Sigmoid colon (tissue), 7 donors: ENCODE measurements around the gene AP1S3. TPM values are rescaled to one million over a fixed set of nuclear protein-coding genes. Genes with fewer than 3 reads are reported as not detected.
"Not testable (repeated sequence)": the region's sequence is repeated elsewhere in the genome, so short reads cannot be mapped to it uniquely, and the experiment has no call there.

Experiments used
- DNase-seq: peaks from one replicate; pipeline ENCODE4 v3.0.0-alpha.2; 2019
- H3K27ac ChIP-seq, 4 donors: fragments of 200-600 bp; sonication (generic); one replicate each; pipeline ENCODE4 v1.5.1; 2016 to 2019; ENCODE audit warnings: mild to moderate bottlenecking in 1 of 4
- H3K27me3 ChIP-seq, 3 donors: fragments of 200-600 bp; sonication (generic); one replicate each; pipeline ENCODE4 v1.5.1; 2019; ENCODE audit warnings: mild to moderate bottlenecking in 1 of 3
- H3K36me3 ChIP-seq, 4 donors: fragments of 200-600 bp; sonication (generic); one replicate each; pipeline ENCODE4 v1.5.1; 2016 to 2019
- H3K4me1 ChIP-seq, 4 donors: fragments of 200-600 bp; sonication (generic); one replicate each; pipeline ENCODE4 v1.5.1; 2017 to 2019
- H3K4me3 ChIP-seq, 4 donors: fragments of 200-600 bp; sonication (generic); one replicate each; pipeline ENCODE4 v1.5.1; 2017 to 2019; ENCODE audit warnings: mild to moderate bottlenecking in 2 of 4, moderate library complexity in 1 of 4
- H3K9me3 ChIP-seq, 4 donors: fragments of 200-600 bp in 3 of 4; sonication (generic) in 3 of 4; one replicate each; pipeline versions ENCODE4 v1.5.1 to v1.6.1; 2013 to 2019
- EP300 ChIP-seq, 4 donors: sonication (generic); formaldehyde crosslinking; IDR thresholded peaks; one replicate each; pipeline ENCODE4 v1.6.1; 2017; ENCODE audit warnings: antibody characterized with exemption in 4 of 4
- POLR2A ChIP-seq, 2 donors: fragments of 450-650 bp; IDR thresholded peaks; one replicate each; pipeline ENCODE4 v1.6.1; 2016; ENCODE audit warnings: antibody characterized with exemption in 2 of 2, mild to moderate bottlenecking in 2 of 2, moderate library complexity in 2 of 2
- POLR2AphosphoS5 ChIP-seq, 4 donors: sonication (generic); formaldehyde crosslinking; IDR thresholded peaks; one replicate each; pipeline ENCODE4 v1.6.1; 2017; ENCODE audit warnings: antibody characterized with exemption in 4 of 4
- WGBS, 2 donors: extraction: QIAGEN DNeasy Blood & Tissue Kit; methylation state at CpG; one replicate each; pipeline ENCODE4 v1.1.7; 2013; 5-methylcytosine and 5-hydroxymethylcytosine counted together
- intact Hi-C: fragments of 100-400 bp; cut with DNase I; formaldehyde crosslinking; loops from one replicate; pipeline ENCODE4 v1.15.1; 2023
- polyA plus RNA-seq, 3 donors: library from polyadenylated mRNA; stranded (reverse); fragments of 200-250 nt; gene quantifications; one replicate each; pipeline ENCODE4 v1.2.3, GENCODE V29; 2013
- total RNA-seq, 4 donors: library from RNA; depleted of rRNA; stranded (reverse); fragments of >200 nt; gene quantifications; one replicate each; pipeline ENCODE4 v1.1.0, GENCODE V29; 2016
- TF ChIP-seq, protein P1 (sequence below), 4 experiments: fragments of 450-650 bp in 3 of 4; fragments of 200-600 bp in 1 of 4; IDR thresholded peaks; one replicate each; pipeline ENCODE4 v1.5.1; 2016 to 2019; ENCODE audit warnings: antibody characterized with exemption in 4 of 4, mild to moderate bottlenecking in 3 of 4, moderate library complexity in 2 of 4
- donor health status: healthy with polysubstance abuse.
- donor health status: Bipolar disorder and iron deficiency.
- donor health status: healthy.

AP1S3 gene
- total and polyA plus RNA-seq, 7 donors, result 0.14 to 7.2 (median 3.0) TPM; not detected in 2

DNA sequence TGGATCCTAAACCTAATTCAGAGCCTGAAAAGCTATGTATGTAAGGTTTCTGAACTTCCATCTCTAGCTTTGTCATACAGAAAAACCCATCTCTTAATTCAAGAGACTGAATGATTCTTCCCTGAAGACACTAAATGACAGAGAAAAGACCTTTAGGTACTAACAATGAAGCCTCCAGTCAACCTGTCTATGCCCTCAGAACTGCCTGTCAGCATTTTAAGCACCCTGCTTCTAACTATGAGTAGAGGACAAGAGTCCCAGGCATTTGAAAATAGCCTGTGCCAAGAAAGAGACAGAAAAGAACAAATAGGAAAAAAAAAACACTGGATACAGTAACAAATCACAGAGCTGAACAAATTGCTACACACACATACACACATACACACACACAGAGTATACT is 48.6 kb downstream of the AP1S3 start:
- H3K9me3 ChIP-seq, result peaks cover 0 to 2% (median 0%) of the 10 kb centered on the region in 4 donors
- intact Hi-C loops, result no loop called here
- no peaks in the 10 kb centered on the region for H3K4me1 ChIP-seq
- H3K4me3 ChIP-seq, result no peak overlapping the region
- H3K27me3 ChIP-seq, result no peaks in the 10 kb centered on the region
- no peak for DNase-seq
- no peak overlapping the region for H3K27ac ChIP-seq
- no peaks in the 10 kb centered on the region for H3K36me3 ChIP-seq
- TF ChIP-seq, protein P1, sequence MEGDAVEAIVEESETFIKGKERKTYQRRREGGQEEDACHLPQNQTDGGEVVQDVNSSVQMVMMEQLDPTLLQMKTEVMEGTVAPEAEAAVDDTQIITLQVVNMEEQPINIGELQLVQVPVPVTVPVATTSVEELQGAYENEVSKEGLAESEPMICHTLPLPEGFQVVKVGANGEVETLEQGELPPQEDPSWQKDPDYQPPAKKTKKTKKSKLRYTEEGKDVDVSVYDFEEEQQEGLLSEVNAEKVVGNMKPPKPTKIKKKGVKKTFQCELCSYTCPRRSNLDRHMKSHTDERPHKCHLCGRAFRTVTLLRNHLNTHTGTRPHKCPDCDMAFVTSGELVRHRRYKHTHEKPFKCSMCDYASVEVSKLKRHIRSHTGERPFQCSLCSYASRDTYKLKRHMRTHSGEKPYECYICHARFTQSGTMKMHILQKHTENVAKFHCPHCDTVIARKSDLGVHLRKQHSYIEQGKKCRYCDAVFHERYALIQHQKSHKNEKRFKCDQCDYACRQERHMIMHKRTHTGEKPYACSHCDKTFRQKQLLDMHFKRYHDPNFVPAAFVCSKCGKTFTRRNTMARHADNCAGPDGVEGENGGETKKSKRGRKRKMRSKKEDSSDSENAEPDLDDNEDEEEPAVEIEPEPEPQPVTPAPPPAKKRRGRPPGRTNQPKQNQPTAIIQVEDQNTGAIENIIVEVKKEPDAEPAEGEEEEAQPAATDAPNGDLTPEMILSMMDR (IDR thresholded peaks at IDR 0.05), result no peak
- TF ChIP-seq POLR2A (IDR thresholded peaks at IDR 0.05), result no peak
- no peak for TF ChIP-seq POLR2AphosphoS5 (IDR thresholded peaks at IDR 0.05)
- no peak for TF ChIP-seq EP300 (IDR thresholded peaks at IDR 0.05)

GRCh38 chr2:223788106-223788505 is 49.3 kb downstream of the AP1S3 start:
- H3K9me3 ChIP-seq, H3K36me3 ChIP-seq, H3K27me3 ChIP-seq, H3K4me3 ChIP-seq, intact Hi-C loops, H3K4me1 ChIP-seq, H3K27ac ChIP-seq, DNase-seq: not testable (repeated sequence)
- WGBS, 2 donors, result 94 to 95% methylated on average over 10 of the region's 10 CpGs

DNA sequence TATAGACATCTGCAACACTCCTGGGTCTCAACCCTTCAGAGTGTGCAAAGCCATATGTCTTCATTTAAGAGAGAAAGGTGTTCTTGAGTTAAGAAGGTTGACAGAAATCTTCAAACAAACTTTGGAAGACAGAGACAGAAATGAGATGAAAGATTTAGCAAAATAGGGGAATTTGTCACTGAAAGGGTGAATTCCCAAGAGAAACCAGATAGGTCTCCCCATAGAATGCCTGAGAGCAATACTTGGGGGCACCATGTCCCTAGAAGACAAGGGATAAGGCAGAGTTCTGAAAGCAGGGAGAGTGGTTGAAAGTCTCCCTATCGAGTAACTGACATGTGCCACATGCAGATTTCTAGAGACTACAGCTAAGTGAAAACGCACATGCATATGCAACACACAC is 50.0 kb downstream of the AP1S3 start:
- TF ChIP-seq, protein P1 (IDR thresholded peaks at IDR 0.05), result no peak
- TF ChIP-seq POLR2A (IDR thresholded peaks at IDR 0.05), result no peak
- TF ChIP-seq POLR2AphosphoS5 (IDR thresholded peaks at IDR 0.05), result no peak
- no peak for TF ChIP-seq EP300 (IDR thresholded peaks at IDR 0.05)
- H3K36me3 ChIP-seq, result no peaks in the 10 kb centered on the region
- intact Hi-C loops, result no loop called here
- H3K27ac ChIP-seq, result no peak overlapping the region
- H3K9me3 ChIP-seq, result peaks cover 0 to 2% (median 0%) of the 10 kb centered on the region in 4 donors
- H3K4me3 ChIP-seq, result no peak overlapping the region
- no peaks in the 10 kb centered on the region for H3K4me1 ChIP-seq
- DNase-seq, result no peak
- no peaks in the 10 kb centered on the region for H3K27me3 ChIP-seq
- 94 to 96% methylated on average over 2 of the region's 2 CpGs for WGBS, 2 donors

DNA sequence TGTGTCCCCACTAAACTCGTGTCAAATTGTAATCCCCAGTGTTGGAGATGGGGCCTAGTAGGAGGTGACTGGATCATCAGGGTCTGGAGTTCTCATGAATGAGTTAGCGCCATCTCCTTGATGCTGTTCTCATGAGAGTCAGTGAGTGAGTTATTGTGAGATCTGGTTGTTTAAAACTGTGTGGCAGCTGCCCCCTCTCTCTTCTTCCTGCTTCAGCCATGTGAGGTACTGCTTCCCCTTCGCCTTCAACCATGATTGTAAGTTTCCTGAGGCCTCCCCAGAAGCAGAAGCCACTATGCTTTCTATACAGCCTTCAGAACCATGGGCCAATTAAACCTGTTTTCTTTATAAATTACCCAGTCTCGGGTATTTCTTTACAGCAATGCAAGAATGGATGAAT is 50.4 kb downstream of the AP1S3 start:
- DNase-seq, result no peak
- H3K27ac ChIP-seq, result no peak overlapping the region
- intact Hi-C loops, result no loop called here
- no peak overlapping the region for H3K4me3 ChIP-seq
- 72 to 84% methylated on average over 4 of the region's 4 CpGs for WGBS, 2 donors
- no peaks in the 10 kb centered on the region for H3K36me3 ChIP-seq
- TF ChIP-seq EP300 (IDR thresholded peaks at IDR 0.05) (no peak), POLR2AphosphoS5 (IDR thresholded peaks at IDR 0.05) (no peak), POLR2A (IDR thresholded peaks at IDR 0.05) (no peak)
- TF ChIP-seq, protein P1 (IDR thresholded peaks at IDR 0.05), result no peak
- no peaks in the 10 kb centered on the region for H3K4me1 ChIP-seq
- no peaks in the 10 kb centered on the region for H3K27me3 ChIP-seq
- H3K9me3 ChIP-seq, result no peaks in the 10 kb centered on the region

- 21 to 63% methylated on average over 5 of the region's 5 CpGs for WGBS, 2 donors
- Histone ChIP-seq H3K9me3 (no peaks in the 10 kb centered on the region), H3K4me1 (no peaks in the 10 kb centered on the region), H3K36me3 (no peaks in the 10 kb centered on the region), H3K4me3 (no peak overlapping the region), H3K27ac (no peak overlapping the region), H3K27me3 (no peaks in the 10 kb centered on the region)
- intact Hi-C loops, result no loop called here
- DNase-seq, result no peak
- TF ChIP-seq, protein P1 (IDR thresholded peaks at IDR 0.05), result no peak
- no peak for TF ChIP-seq EP300 (IDR thresholded peaks at IDR 0.05)
- TF ChIP-seq POLR2A (IDR thresholded peaks at IDR 0.05), result no peak
- TF ChIP-seq POLR2AphosphoS5 (IDR thresholded peaks at IDR 0.05), result no peak
These were observed 51.1 kb downstream of the AP1S3 start for GRCh38 chr2:223786236-223786635.
